ENCODE data around the gene UXT. TPM values are rescaled to one million over a fixed set of nuclear protein-coding genes. Genes with fewer than 3 reads are reported as not detected.
"Not testable (repeated sequence)": the region's sequence is repeated elsewhere in the genome, so short reads cannot be mapped to it uniquely, and the experiment has no call there.

Gene UXT
- total RNA-seq, 1 donor from 2014 or later, result 92.0 TPM

- DNase-seq (ENCODE audit: low spot score, unreplicated experiment), result no peak
- TF ChIP-seq CTCF (IDR thresholded peaks at IDR 0.05; ENCODE audit: unreplicated experiment), result no peak
- peaks cover 14% of the 10 kb centered on the region for H3K9me3 Mint-ChIP-seq (ENCODE audit: low read depth)
- H3K36me3 Mint-ChIP-seq (ENCODE audit: insufficient read depth), result peaks cover 1% of the 10 kb centered on the region
- H3K4me3 Mint-ChIP-seq (ENCODE audit: low read depth), result no peak overlapping the region
- no peaks in the 10 kb centered on the region for H3K27me3 Mint-ChIP-seq
- no peaks in the 10 kb centered on the region for H3K4me1 Mint-ChIP-seq (ENCODE audit: low read depth)
- H3K27ac Mint-ChIP-seq, result no peak overlapping the region
These were observed 15.8 kb upstream of the UXT start for GRCh38 chrX:47674776-47675175.

- H3K4me1 Mint-ChIP-seq (ENCODE audit: low read depth); H3K27me3 Mint-ChIP-seq; DNase-seq (ENCODE audit: low spot score, unreplicated experiment); H3K27ac Mint-ChIP-seq; H3K36me3 Mint-ChIP-seq (ENCODE audit: insufficient read depth); H3K4me3 Mint-ChIP-seq (ENCODE audit: low read depth): not testable (repeated sequence)
- peaks cover 14% of the 10 kb centered on the region for H3K9me3 Mint-ChIP-seq (ENCODE audit: low read depth)
These were observed 6.8 kb upstream of the UXT start for GRCh38 chrX:47665797-47666196.

- H3K27ac Mint-ChIP-seq, result no peak overlapping the region
- H3K36me3 Mint-ChIP-seq (ENCODE audit: insufficient read depth), result no peaks in the 10 kb centered on the region
- no peaks in the 10 kb centered on the region for H3K27me3 Mint-ChIP-seq
- no peak for DNase-seq (ENCODE audit: low spot score, unreplicated experiment)
- no peaks in the 10 kb centered on the region for H3K4me1 Mint-ChIP-seq (ENCODE audit: low read depth)
- TF ChIP-seq CTCF (IDR thresholded peaks at IDR 0.05; ENCODE audit: unreplicated experiment), result no peak
- H3K9me3 Mint-ChIP-seq (ENCODE audit: low read depth), result peaks cover 14% of the 10 kb centered on the region
- no peak overlapping the region for H3K4me3 Mint-ChIP-seq (ENCODE audit: low read depth)
These were observed 5.8 kb upstream of the UXT start for GRCh38 chrX:47664737-47665136.

GRCh38 chrX:47662144-47662657 is 3.2 kb upstream of the UXT start:
- H3K4me1 Mint-ChIP-seq (ENCODE audit: low read depth), result no peaks in the 10 kb centered on the region
- H3K27ac Mint-ChIP-seq, result no peak overlapping the region
- DNase-seq (ENCODE audit: low spot score, unreplicated experiment), result no peak
- H3K4me3 Mint-ChIP-seq (ENCODE audit: low read depth), result no peak overlapping the region
- H3K9me3 Mint-ChIP-seq (ENCODE audit: low read depth), result peaks cover 25% of the 10 kb centered on the region
- H3K27me3 Mint-ChIP-seq, result no peaks in the 10 kb centered on the region
- no peak for TF ChIP-seq CTCF (IDR thresholded peaks at IDR 0.05; ENCODE audit: unreplicated experiment)
- H3K36me3 Mint-ChIP-seq (ENCODE audit: insufficient read depth), result no peaks in the 10 kb centered on the region

GRCh38 chrX:47661539-47661938 is 2.6 kb upstream of the UXT start:
- Mint-ChIP-seq H3K4me1 (ENCODE audit: low read depth) (no peaks in the 10 kb centered on the region), H3K36me3 (ENCODE audit: insufficient read depth) (no peaks in the 10 kb centered on the region), H3K27ac (no peak overlapping the region), H3K4me3 (ENCODE audit: low read depth) (no peak overlapping the region), H3K9me3 (ENCODE audit: low read depth) (peaks cover 22% of the 10 kb centered on the region), H3K27me3 (no peaks in the 10 kb centered on the region)
- DNase-seq (ENCODE audit: low spot score, unreplicated experiment), result no peak
- TF ChIP-seq CTCF (IDR thresholded peaks at IDR 0.05; ENCODE audit: unreplicated experiment), result no peak

GRCh38 chrX:47659421-47659726 is 394 bp upstream of the UXT start:
- Mint-ChIP-seq H3K4me3 (ENCODE audit: low read depth) (peak overlapping the region; percentile 92), H3K27me3 (no peaks in the 10 kb centered on the region), H3K9me3 (ENCODE audit: low read depth) (peaks cover 25% of the 10 kb centered on the region), H3K36me3 (ENCODE audit: insufficient read depth) (peaks cover 8% of the 10 kb centered on the region), H3K27ac (peak overlapping the region; percentile 100), H3K4me1 (ENCODE audit: low read depth) (no peaks in the 10 kb centered on the region)
- TF ChIP-seq CTCF (IDR thresholded peaks at IDR 0.05; ENCODE audit: unreplicated experiment), result no peak
- no peak for DNase-seq (ENCODE audit: low spot score, unreplicated experiment)

Data from progenitor cell of endocrine pancreas (in vitro differentiated cells).